Ishikawa (cell line): ENCODE data around the gene MBD3.

Source experiments
- CEBPB ChIP-seq: IDR thresholded peaks from 2 replicates; pipeline ENCODE4 v1.6.1; 2012
- CREB1 ChIP-seq: IDR thresholded peaks from 2 replicates; pipeline ENCODE4 v1.6.1; 2012; ENCODE audit warnings: low read depth
- EGR1 ChIP-seq: IDR thresholded peaks from 2 replicates; pipeline ENCODE4 v1.6.1; 2012
- EP300 ChIP-seq: IDR thresholded peaks from 2 replicates; pipeline ENCODE4 v1.6.1; 2012; ENCODE audit warnings: borderline replicate concordance
- FOXM1 ChIP-seq: IDR thresholded peaks from 2 replicates; pipeline ENCODE4 v1.6.1; 2012; ENCODE audit warnings: low read depth, borderline replicate concordance
- NFIC ChIP-seq: IDR thresholded peaks from 2 replicates; pipeline ENCODE4 v1.6.1; 2012
- RAD21 ChIP-seq: IDR thresholded peaks from 2 replicates; pipeline ENCODE4 v1.6.1; 2012; ENCODE audit warnings: low read depth
- TAF1 ChIP-seq: IDR thresholded peaks from 2 replicates; pipeline ENCODE4 v1.6.1; 2012; ENCODE audit warnings: low read depth, mild to moderate bottlenecking
- TEAD4 ChIP-seq: IDR thresholded peaks from 2 replicates; pipeline ENCODE4 v1.6.1; 2012
- YY1 ChIP-seq: IDR thresholded peaks from 2 replicates; pipeline ENCODE4 v1.6.1; 2012; ENCODE audit warnings: low read depth
- ZBTB7A ChIP-seq: IDR thresholded peaks from 2 replicates; pipeline ENCODE4 v1.6.1; 2012; ENCODE audit warnings: low read depth
- TF ChIP-seq, protein P1 (sequence below): IDR thresholded peaks from 2 replicates; pipeline ENCODE4 v1.6.1; 2012
- TF ChIP-seq, protein P2 (sequence below): IDR thresholded peaks from 2 replicates; pipeline ENCODE4 v1.6.1; 2012; ENCODE audit warnings: low read depth, mild to moderate bottlenecking
- TF ChIP-seq, protein P3 (sequence below): IDR thresholded peaks from 2 replicates; pipeline ENCODE4 v1.6.1; 2012

DNA sequence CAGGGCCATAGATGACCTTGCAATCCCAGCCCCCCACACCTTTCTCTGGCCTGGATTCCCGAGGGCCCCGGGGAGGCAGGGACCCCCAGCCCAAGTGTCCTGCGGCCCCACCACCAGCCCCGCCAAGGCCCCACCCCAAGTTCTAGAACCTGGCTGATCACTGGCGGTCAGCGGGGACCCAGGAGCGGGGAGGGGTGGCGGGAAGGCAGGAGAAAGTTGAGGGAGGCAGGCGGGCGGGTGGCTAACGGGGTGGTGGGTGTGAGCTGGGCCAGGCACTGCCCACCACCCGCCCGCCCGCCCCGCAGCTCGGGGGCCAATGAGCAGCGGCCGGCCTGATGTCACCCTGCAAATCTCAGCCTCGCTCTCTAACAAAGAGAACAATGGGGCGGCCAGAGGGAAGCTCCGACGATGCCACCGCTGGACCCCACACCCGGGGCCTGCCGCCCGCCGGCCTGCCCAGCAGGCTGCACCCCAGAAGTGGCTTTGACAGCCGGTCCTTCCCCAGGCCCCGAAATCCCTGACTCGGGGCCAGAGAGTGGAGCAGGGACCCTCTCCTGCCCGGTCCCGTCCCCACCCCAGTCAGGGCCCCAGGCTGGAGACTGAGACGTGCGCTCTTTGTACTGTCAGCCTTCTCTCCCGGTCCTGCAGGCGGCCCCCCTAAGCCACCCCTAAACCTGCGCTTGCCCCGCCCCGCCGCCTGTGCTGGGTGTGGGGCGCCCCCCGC, 26.1 kb downstream of the MBD3 start:
- no peak for TF ChIP-seq YY1
- no peak for TF ChIP-seq RAD21
- no peak for TF ChIP-seq EP300
- TF ChIP-seq TEAD4: no peak
- TF ChIP-seq, protein P1, sequence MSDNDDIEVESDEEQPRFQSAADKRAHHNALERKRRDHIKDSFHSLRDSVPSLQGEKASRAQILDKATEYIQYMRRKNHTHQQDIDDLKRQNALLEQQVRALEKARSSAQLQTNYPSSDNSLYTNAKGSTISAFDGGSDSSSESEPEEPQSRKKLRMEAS: peak; percentile 39; the same call in 1 of the 2 replicates
- no peak for TF ChIP-seq CREB1
- TF ChIP-seq, protein P2, sequence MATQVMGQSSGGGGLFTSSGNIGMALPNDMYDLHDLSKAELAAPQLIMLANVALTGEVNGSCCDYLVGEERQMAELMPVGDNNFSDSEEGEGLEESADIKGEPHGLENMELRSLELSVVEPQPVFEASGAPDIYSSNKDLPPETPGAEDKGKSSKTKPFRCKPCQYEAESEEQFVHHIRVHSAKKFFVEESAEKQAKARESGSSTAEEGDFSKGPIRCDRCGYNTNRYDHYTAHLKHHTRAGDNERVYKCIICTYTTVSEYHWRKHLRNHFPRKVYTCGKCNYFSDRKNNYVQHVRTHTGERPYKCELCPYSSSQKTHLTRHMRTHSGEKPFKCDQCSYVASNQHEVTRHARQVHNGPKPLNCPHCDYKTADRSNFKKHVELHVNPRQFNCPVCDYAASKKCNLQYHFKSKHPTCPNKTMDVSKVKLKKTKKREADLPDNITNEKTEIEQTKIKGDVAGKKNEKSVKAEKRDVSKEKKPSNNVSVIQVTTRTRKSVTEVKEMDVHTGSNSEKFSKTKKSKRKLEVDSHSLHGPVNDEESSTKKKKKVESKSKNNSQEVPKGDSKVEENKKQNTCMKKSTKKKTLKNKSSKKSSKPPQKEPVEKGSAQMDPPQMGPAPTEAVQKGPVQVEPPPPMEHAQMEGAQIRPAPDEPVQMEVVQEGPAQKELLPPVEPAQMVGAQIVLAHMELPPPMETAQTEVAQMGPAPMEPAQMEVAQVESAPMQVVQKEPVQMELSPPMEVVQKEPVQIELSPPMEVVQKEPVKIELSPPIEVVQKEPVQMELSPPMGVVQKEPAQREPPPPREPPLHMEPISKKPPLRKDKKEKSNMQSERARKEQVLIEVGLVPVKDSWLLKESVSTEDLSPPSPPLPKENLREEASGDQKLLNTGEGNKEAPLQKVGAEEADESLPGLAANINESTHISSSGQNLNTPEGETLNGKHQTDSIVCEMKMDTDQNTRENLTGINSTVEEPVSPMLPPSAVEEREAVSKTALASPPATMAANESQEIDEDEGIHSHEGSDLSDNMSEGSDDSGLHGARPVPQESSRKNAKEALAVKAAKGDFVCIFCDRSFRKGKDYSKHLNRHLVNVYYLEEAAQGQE: no peak
- no peak for TF ChIP-seq CEBPB
- TF ChIP-seq EGR1: no peak
- TF ChIP-seq FOXM1: no peak
- TF ChIP-seq NFIC: no peak
- 0 out of 2 replicates have a peak, but pooled peaks have one; percentile 45 for TF ChIP-seq ZBTB7A
- TF ChIP-seq TAF1: no peak
- TF ChIP-seq, protein P3, sequence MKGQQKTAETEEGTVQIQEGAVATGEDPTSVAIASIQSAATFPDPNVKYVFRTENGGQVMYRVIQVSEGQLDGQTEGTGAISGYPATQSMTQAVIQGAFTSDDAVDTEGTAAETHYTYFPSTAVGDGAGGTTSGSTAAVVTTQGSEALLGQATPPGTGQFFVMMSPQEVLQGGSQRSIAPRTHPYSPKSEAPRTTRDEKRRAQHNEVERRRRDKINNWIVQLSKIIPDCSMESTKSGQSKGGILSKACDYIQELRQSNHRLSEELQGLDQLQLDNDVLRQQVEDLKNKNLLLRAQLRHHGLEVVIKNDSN: no peak
